Type B pancreatic cell (in vitro differentiated cells): Measurements from ENCODE around the gene TK2. TPM values are rescaled to one million over a fixed set of nuclear protein-coding genes. Genes with fewer than 3 reads are reported as not detected.
A peak's percentile ranks its signal among the peaks of the same experiment; 100 is the strongest.

Experiments used
- DNase-seq: peaks from one replicate; pipeline ENCODE4 v3.0.0; 2021; ENCODE audit warnings: mixed read lengths; ENCODE audit not compliant: unreplicated experiment; ENCODE audit errors: extremely low spot score
- H3K27ac Mint-ChIP-seq: 2 replicates; pipeline ENCODE4 v1.8.0; 2021; ENCODE audit warnings: mild to moderate bottlenecking, mixed read lengths
- H3K27me3 Mint-ChIP-seq: 2 replicates; pipeline ENCODE4 v1.8.0; 2021; ENCODE audit warnings: mixed read lengths
- H3K36me3 Mint-ChIP-seq: 2 replicates; pipeline ENCODE4 v1.8.0; 2021; ENCODE audit warnings: mixed read lengths
- H3K4me1 Mint-ChIP-seq: one replicate; pipeline ENCODE4 v1.8.0; 2021; ENCODE audit warnings: mixed read lengths; ENCODE audit not compliant: unreplicated experiment
- H3K4me3 Mint-ChIP-seq: 2 replicates; pipeline ENCODE4 v1.8.0; 2021; ENCODE audit warnings: mild to moderate bottlenecking, mixed read lengths
- H3K9me3 Mint-ChIP-seq: 2 replicates; pipeline ENCODE4 v1.8.0; 2021; ENCODE audit warnings: mixed read lengths
- total RNA-seq: library from RNA; stranded (reverse); gene quantifications from 2 replicates; pipeline ENCODE4 v1.2.1, GENCODE V29; 2021; ENCODE audit warnings: low replicate concordance
- TF ChIP-seq, protein P1 (sequence below): fragments of 200-600 bp; sonication (generic); conservative IDR thresholded peaks from 2 replicates; pipeline ENCODE4 v1.5.0; 2021; ENCODE audit warnings: antibody characterized with exemption, mild to moderate bottlenecking

The TK2 gene
- total RNA-seq, 1 donor from 2014 or later = 18.4 TPM

GRCh38 chr16:66548068-66548467 is 1.9 kb downstream of the TK2 start:
- Mint-ChIP-seq H3K4me3 (peak overlapping the region; percentile 84), H3K36me3 (peaks cover 11% of the 10 kb centered on the region), H3K9me3 (peaks cover 4% of the 10 kb centered on the region), H3K27ac (peak overlapping the region; percentile 24), H3K4me1 (peaks cover 40% of the 10 kb centered on the region), H3K27me3 (no peaks in the 10 kb centered on the region)
- no peak for DNase-seq
- TF ChIP-seq, protein P1, sequence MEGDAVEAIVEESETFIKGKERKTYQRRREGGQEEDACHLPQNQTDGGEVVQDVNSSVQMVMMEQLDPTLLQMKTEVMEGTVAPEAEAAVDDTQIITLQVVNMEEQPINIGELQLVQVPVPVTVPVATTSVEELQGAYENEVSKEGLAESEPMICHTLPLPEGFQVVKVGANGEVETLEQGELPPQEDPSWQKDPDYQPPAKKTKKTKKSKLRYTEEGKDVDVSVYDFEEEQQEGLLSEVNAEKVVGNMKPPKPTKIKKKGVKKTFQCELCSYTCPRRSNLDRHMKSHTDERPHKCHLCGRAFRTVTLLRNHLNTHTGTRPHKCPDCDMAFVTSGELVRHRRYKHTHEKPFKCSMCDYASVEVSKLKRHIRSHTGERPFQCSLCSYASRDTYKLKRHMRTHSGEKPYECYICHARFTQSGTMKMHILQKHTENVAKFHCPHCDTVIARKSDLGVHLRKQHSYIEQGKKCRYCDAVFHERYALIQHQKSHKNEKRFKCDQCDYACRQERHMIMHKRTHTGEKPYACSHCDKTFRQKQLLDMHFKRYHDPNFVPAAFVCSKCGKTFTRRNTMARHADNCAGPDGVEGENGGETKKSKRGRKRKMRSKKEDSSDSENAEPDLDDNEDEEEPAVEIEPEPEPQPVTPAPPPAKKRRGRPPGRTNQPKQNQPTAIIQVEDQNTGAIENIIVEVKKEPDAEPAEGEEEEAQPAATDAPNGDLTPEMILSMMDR = no peak

DNA sequence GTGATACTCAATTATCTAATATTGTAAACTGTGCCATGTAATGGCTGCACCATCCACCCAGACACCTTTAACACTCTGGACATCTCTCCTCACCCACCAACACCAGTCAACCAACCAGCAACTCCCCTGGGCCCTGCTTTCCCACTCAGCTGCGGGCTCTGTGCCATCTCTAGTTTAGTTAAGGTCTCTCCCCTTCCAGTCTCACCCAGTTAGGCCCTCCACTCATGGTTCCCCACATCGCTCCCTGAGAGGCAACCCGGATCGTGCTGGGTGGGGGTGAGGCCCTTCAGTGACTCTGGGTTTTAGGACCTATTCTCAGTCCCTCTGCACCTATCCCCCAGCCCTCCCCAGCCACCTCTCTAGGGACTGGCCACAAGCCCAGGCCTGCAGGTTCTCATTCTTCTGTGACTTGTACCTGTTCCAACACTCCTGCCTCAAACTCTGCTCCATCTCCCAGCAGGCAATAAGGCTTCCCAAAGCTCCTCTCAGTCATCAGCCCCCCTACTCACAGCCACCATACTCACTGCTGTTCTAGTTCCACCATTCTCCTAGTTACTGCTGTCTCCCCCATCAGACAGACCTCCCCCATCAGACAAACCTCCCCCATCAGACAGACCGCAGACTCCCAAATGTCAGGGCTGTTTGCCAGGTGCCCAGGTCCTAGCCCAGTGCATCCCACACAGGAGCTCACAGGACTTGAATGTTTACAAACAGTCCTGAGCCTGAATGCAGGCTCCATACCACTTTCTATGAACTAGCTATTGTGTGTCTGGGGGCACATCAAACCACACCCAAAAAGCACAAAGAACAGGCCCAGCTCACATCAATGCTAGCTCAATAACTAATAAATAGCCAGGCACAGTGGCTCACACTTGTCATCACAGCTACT is 2.6 kb downstream of the TK2 start:
- peaks cover 36% of the 10 kb centered on the region for H3K4me1 Mint-ChIP-seq
- H3K27ac Mint-ChIP-seq = peak overlapping the region; percentile 24
- TF ChIP-seq, protein P1 = no peak
- peaks cover 8% of the 10 kb centered on the region for H3K36me3 Mint-ChIP-seq
- no peaks in the 10 kb centered on the region for H3K27me3 Mint-ChIP-seq
- H3K4me3 Mint-ChIP-seq = peak overlapping the region; percentile 84
- H3K9me3 Mint-ChIP-seq = peaks cover 2% of the 10 kb centered on the region
- no peak for DNase-seq

- Mint-ChIP-seq H3K9me3 (no peaks in the 10 kb centered on the region), H3K36me3 (peaks cover 12% of the 10 kb centered on the region), H3K27me3 (no peaks in the 10 kb centered on the region), H3K4me1 (peaks cover 28% of the 10 kb centered on the region), H3K27ac (peak overlapping the region; percentile 36), H3K4me3 (no peak overlapping the region)
- DNase-seq = no peak
- TF ChIP-seq, protein P1 = no peak
These were observed 5.7 kb downstream of the TK2 start for GRCh38 chr16:66544016-66544757.

DNA sequence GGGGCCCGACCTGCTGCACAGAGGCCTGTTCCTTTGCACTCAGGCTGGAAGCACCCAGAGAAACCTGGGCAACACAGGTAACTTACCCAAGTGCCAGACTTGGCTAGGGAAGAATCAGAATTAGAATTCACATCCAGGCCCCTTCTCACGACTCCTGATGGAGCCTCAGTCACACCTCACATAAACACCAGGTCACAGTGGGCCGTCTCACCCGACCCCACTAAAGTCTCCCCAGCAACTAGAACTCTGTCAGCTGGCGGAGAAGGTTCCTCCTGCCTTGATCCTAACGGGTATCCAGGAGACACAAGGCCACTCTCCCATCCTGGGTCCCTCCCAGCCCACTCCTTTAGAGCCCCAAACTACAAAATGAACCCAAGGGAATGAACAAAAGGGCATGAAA is 6.4 kb downstream of the TK2 start:
- TF ChIP-seq, protein P1 = no peak
- DNase-seq = no peak
- H3K4me3 Mint-ChIP-seq = no peak overlapping the region
- H3K27ac Mint-ChIP-seq = peak overlapping the region; percentile 36
- H3K9me3 Mint-ChIP-seq = no peaks in the 10 kb centered on the region
- peaks cover 12% of the 10 kb centered on the region for H3K36me3 Mint-ChIP-seq
- no peaks in the 10 kb centered on the region for H3K27me3 Mint-ChIP-seq
- H3K4me1 Mint-ChIP-seq = peaks cover 22% of the 10 kb centered on the region

DNA sequence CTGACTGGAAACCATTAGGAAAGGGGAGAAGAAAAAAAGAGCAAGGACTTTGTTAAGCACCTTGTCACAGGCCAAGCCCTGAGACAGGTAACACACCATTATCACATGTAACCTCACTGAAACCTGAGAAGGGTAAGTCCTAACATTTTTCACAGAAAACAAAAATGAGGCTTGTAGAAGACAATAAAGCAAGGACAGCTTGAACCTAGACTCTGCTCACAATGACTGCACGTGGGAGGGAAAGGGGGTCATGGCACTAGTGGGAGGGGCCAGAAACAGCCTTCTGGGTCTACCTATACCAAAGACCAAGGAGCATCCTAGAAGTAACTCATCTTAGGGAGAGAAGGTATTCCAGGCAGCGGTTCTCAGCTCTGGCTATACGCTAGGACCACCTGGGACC is 7.5 kb downstream of the TK2 start:
- TF ChIP-seq, protein P1 = no peak

More for the DNA sequence above, 7.5 kb downstream of the TK2 start:
- Mint-ChIP-seq H3K36me3 (peaks cover 17% of the 10 kb centered on the region), H3K27ac (no peak overlapping the region), H3K4me3 (no peak overlapping the region), H3K9me3 (no peaks in the 10 kb centered on the region), H3K4me1 (peaks cover 15% of the 10 kb centered on the region), H3K27me3 (no peaks in the 10 kb centered on the region)
- no peak for DNase-seq
